ENCODE data around the gene GPR158.

Gene GPR158

DNA sequence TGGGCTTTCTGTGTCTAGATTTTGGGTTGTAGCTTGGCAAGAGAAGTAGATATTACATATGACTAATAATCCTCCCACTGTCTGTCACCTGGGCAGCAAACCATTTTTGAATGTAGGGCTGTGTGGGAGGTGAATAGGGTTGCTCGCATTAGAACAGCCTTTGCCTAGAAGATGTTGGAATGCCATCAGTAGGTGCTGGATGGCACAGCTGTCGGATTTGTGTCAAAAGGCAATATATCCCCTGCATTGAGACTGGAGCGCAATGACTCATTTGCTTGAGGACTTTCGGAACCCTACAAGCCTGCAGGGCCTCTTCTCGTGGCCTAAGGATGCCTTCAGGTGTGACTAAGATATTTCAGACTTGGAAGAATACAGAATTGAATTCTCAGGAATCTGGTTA is 323.8 kb downstream of the GPR158 start:
- no peak for DNase-seq (ENCODE audit: low spot score)

- no peak for DNase-seq (ENCODE audit: low spot score)
These were observed 327.1 kb downstream of the GPR158 start for GRCh38 chr10:25501912-25502311.

DNA sequence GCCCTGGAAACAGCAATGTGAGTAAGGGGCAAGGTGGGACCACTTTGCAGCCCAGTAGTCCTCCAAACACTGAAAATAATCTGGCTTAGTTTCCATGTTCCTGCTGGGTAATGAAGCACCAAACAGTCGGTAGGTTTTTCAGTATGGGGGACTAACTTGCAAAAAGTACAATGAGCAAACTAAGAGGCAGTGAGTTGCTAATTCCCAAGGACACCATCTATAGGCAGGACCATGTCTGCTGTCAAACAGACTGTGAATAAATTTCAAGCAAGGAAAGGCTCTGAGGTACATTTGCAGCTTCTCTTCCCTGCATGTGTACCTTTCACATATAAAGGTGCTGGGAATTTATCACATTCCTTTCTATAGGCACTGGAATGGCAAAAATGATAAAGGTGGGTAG is 327.7 kb downstream of the GPR158 start:
- no peak for DNase-seq (ENCODE audit: low spot score)

DNA sequence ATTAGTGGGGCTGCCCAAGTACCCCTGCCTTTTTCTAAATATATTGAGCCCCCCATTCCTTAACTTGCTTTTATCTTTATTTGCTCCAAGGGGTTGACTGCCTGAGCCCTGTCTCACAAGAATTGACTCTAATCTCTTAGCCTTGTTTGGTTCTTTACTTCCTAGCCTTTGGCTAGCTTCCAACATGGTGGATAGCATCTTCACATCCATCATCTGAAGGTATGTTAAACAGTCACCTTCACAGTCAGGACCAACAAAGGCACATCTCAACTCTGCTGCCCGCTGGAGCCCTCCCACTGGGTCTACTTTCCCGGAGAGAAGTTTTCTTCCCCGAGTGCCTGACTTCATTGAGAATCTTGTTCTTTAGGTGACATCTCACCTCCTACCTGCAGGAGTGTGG is 329.5 kb downstream of the GPR158 start:
- DNase-seq (ENCODE audit: low spot score) = no peak

GRCh38 chr10:25504838-25505237 is 330.0 kb downstream of the GPR158 start:
- DNase-seq (ENCODE audit: low spot score) = no peak

DNA sequence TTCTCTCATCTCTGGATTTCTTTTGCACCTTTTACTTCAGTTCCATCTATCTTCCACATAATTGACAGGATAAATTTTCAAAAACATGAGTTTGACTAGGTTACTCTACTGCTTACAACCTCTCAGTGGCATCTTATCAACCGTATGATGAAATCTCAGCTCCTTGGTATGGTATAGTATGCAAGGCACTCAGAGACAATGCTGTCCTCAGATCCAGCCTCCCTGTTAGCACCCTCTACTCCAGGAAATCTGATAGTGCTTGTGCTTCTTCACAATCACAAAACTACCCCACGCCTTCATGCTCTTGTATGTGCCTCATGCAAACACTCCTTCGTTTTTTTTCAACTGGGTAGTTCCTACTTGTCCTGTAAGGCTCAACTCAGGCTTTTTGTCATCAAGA is 330.7 kb downstream of the GPR158 start:
- no peak for DNase-seq (ENCODE audit: low spot score)

- no peak for DNase-seq (ENCODE audit: low spot score)
These were observed 332.1 kb downstream of the GPR158 start for GRCh38 chr10:25506821-25507335.

- DNase-seq (ENCODE audit: low spot score) = peak; percentile 20
These were observed 333.5 kb downstream of the GPR158 start for GRCh38 chr10:25508112-25508815.

DNA sequence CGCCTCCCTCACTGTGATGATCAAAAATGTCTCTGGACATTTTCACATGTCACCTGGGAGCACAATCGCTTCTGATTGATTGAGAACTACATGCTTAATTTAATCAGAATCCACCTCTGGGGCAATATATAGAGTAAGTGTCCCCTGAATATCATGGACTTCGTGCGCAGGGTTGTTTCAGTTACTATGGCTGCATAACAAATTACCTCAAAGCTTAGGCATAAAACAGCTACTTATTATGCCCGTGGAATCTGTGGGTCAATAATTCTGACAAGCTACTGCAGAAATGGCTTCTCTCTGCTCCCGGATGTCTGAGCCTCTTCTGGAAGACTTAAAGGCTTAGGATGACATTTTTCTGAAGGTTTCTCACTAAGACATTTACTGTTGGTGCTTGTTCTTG is 334.4 kb downstream of the GPR158 start:
- DNase-seq (ENCODE audit: low spot score) = no peak

DNA sequence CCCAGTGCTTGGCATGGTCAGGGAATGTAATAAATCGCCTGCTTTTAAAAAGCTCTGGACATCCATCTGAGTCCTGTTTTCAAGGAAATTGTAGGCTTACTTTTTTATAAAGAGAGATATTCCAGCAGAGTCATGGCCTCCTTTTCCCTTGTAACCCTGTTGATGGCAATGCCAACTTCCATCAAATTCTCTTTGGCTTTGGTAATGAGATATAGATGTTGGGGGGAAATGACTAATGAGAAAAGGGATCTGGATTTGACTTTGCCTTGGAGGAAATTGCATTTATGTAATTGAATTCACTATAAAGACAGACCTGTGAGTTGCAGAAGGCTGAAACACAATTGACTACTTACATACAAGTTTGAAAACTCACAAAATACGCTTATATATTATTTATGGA is 347.5 kb downstream of the GPR158 start:
- no peak for DNase-seq (ENCODE audit: low spot score)

DNA sequence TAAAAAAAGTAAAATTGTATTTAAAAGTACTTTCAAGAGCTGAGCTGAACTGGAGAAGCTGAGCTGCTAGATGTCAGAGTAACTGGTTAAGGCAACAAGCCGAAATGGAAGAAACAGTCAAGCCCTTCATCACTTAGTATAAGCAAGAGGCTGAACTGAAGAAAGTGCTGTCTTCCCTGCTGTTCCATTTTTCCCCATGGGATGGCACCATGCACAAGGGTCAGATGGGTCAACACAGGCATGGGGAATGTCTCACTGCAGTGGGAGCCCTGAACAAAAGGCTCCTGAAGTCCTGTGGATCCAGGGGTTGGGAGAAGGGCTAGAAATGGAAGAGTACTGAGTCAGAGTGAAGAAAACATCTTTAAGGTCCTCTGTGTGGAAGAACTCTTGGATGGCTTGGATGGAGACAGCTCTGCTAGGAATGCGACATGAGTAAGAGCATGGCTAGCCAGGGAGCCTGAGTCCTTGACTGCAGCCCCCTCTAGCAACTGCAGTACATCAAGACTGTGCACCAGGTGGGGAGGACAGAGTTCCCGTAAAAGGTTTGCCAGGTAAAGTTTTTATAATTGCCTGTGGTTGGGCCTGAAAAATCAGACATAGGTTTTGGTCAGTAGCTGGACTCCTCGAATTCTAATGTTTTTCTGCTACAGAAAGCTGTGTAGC is 348.3 kb downstream of the GPR158 start:
- peak; percentile 38 for DNase-seq (ENCODE audit: low spot score)

DNA sequence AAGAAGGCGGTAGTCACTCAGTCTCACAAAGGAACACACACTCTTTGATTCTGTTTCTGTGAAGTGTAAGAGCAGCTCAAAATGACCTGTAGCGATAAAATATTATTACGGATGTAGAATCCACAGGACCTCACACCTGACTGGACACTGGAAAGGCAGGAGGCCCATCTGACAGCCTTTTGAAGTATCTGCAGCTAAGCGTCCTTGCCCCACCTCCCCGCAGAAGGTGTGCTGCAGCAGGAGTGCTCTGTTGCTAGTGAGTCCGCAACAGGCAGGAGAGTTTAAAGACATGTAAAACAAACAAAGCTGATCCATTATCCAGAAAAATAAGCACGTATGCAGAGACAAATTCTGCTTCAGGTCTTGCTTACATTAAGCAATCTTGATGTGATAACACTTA is 355.5 kb downstream of the GPR158 start:
- no peak for DNase-seq (ENCODE audit: low spot score)

GRCh38 chr10:25531457-25532061 is 356.8 kb downstream of the GPR158 start:
- no peak for DNase-seq (ENCODE audit: low spot score)

DNA sequence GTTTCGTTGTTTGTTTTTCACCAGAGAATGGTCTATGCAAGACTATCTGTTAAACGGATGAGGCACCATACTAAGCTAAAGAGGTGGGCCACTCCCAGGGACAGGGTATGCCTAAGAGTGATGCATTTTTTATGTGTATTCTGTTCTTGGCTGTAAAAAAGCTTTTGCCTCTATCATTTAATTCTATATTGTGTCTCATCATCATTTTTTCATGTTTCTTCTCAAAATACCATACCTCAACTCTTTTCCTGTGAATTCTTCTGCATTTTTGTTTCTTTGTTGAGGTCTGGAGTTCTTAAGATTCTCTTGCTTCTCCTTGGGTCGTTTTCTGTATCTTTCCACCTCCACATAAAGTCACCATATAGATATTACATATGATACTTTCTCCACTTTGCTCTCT is 357.4 kb downstream of the GPR158 start:
- DNase-seq (ENCODE audit: low spot score) = no peak

- no peak for DNase-seq (ENCODE audit: low spot score)
These were observed 361.2 kb downstream of the GPR158 start for GRCh38 chr10:25536027-25536426.

DNA sequence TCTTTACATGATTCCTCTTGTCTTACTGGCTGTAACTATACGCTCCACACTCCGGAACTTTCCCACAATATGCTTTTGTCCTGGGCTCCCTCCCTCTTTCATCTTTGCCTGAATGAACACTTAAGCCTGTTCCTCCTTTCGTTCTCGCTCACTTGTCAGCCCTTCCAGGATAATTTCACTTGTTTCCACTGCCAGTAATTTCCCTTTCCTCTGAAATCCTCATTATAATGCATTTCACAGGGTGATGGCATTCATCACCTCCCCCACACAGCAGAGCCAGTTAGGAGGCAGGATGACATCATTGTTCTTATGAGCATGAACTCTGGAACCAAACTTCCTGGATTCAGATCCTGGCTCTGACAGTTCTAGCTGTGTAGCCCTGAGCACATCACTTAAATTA is 372.6 kb downstream of the GPR158 start:
- no peak for DNase-seq (ENCODE audit: low spot score)

DNA sequence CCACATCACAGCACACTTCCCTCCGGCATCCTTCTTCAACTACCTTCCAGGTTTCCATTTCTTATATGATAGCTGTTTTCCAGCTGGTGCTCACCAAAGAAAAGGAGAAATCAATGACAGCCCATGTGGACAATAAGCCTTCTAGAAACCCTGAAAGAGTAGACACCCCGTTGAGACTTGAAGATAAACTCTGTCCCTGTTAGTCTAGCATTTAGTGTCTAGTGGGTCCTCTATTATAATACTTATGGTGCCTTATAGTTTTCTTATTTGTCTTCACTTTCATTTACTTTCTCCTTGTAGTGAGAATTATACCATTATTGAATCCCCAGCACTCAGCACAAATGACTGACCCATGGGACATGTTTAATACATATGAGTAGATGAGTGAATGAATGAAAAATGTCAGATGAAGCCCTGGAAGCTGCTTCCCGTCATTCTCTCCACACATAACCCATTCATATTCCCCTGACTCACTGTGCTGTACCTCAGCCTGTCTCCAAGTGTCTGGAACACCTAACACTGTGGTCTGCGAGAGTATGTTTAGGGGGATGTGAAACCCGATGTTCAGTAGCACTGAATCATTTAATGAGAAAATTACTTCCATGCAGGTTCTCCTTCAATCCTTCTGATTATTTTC is 377.6 kb downstream of the GPR158 start:
- DNase-seq (ENCODE audit: low spot score) = no peak

GRCh38 chr10:25555865-25556264 is 381.1 kb downstream of the GPR158 start:
- DNase-seq (ENCODE audit: low spot score) = no peak

- no peak for DNase-seq (ENCODE audit: low spot score)
These were observed 381.7 kb downstream of the GPR158 start for GRCh38 chr10:25556457-25556856.

DNA sequence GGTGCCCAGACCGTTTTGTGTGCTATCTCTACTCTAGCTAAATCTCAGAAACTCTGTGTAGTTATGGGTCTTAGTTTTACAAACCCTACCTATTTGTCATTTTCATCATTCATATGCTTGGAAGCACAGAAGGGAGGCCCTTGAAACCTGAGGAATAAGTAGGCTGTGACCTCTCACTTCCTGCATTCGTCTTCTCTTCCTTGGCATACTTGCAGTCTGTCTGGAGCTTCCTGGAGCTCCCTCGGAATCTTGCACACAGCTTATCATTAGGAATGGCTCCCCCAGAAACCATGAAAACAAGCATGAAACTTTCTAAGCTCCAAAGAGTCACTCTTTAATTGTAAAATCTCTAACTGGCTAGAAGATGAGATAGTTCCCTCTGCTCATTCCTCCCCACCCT is 382.3 kb downstream of the GPR158 start:
- DNase-seq (ENCODE audit: low spot score) = no peak

- DNase-seq (ENCODE audit: low spot score) = no peak
These were observed 387.0 kb downstream of the GPR158 start for GRCh38 chr10:25561758-25562157.

DNA sequence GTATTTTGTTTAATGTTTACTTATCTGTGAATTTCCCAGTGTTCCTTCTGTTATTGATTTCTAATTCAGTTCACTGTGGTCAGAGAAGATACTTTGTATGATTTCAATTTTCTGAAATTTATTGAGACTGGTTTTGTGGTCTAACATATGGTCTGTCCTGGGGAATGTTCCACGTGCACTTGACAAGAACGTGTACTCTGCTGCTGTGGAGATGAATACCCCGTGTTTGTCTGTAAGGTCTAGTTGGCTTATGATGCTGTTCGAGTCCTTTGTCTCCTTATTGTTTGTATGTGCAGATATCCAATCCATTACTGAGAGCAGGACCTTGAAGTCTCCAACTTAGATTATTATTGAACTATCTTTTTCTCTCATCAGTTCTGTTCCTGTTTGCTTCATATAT is 387.7 kb downstream of the GPR158 start:
- DNase-seq (ENCODE audit: low spot score) = no peak

GRCh38 chr10:25564351-25564750 is 389.6 kb downstream of the GPR158 start:
- DNase-seq (ENCODE audit: low spot score) = no peak
